HEK293T (cell line): ENCODE data around the gene DLK2.

ENCODE experiments used
- ARNT ChIP-seq: fragments of 450-650 bp; IDR thresholded peaks from 2 replicates; pipeline ENCODE4 v1.6.1; 2017; ENCODE audit warnings: mild to moderate bottlenecking
- CTBP1 ChIP-seq: fragments of 450-650 bp; IDR thresholded peaks from 2 replicates; pipeline ENCODE4 v1.6.1; 2016; ENCODE audit warnings: borderline replicate concordance
- FOXA1 ChIP-seq: fragments of 450-650 bp; IDR thresholded peaks from 2 replicates; pipeline ENCODE4 v1.6.1; 2016; ENCODE audit warnings: mild to moderate bottlenecking
- FOXK2 ChIP-seq: fragments of 450-650 bp; IDR thresholded peaks from 2 replicates; pipeline ENCODE4 v1.6.1; 2016; ENCODE audit warnings: mild to moderate bottlenecking
- FOXM1 ChIP-seq: fragments of 450-650 bp; IDR thresholded peaks from 2 replicates; pipeline ENCODE4 v1.6.1; 2017; ENCODE audit warnings: mild to moderate bottlenecking, borderline replicate concordance
- L3MBTL2 ChIP-seq: fragments of 450-650 bp; conservative IDR thresholded peaks from 2 replicates; pipeline ENCODE4 v1.6.1; 2016; ENCODE audit warnings: mild to moderate bottlenecking
- PKNOX1 ChIP-seq: fragments of 450-650 bp; IDR thresholded peaks from 2 replicates; pipeline ENCODE4 v1.6.1; 2016
- SP1 ChIP-seq: fragments of 450-650 bp; IDR thresholded peaks from 2 replicates; pipeline ENCODE4 v1.6.1; 2017
- TARDBP ChIP-seq: fragments of 450-650 bp; IDR thresholded peaks from 2 replicates; pipeline ENCODE4 v1.6.1; 2016
- ZNF384 ChIP-seq: fragments of 450-650 bp; IDR thresholded peaks from 2 replicates; pipeline ENCODE4 v1.6.1; 2016

GRCh38 chr6:43460032-43460431, 4.7 kb upstream of the DLK2 start:
- no peak for TF ChIP-seq L3MBTL2
- no peak for TF ChIP-seq PKNOX1
- TF ChIP-seq FOXM1, result no peak
- no peak for TF ChIP-seq CTBP1
- no peak for TF ChIP-seq FOXA1
- no peak for TF ChIP-seq ZNF384
- TF ChIP-seq SP1, result no peak
- no peak for TF ChIP-seq FOXK2
- TF ChIP-seq TARDBP, result no peak
- no peak for TF ChIP-seq ARNT
